Epithelial cell of prostate (primary cell): ENCODE data around the gene MICAL2.

Experiments
- DNase-seq: peaks from one replicate; pipeline ENCODE4 v3.0.0-alpha.2; 2011; ENCODE audit warnings: low read depth, low spot score
- H3K27ac ChIP-seq: fragments of 450-650 bp; 2 replicates; pipeline ENCODE4 v1.5.1; 2017; ENCODE audit warnings: mild to moderate bottlenecking

Gene MICAL2

GRCh38 chr11:12288212-12288930, 178.0 kb downstream of the MICAL2 start:
- peak overlapping the region; percentile 90 for H3K27ac ChIP-seq
- peak; percentile 41 for DNase-seq

GRCh38 chr11:12288931-12289666, 178.7 kb downstream of the MICAL2 start:
- no peak overlapping the region for H3K27ac ChIP-seq
- DNase-seq = no peak

GRCh38 chr11:12289667-12290476, 179.5 kb downstream of the MICAL2 start:
- no peak for DNase-seq
- H3K27ac ChIP-seq = no peak overlapping the region

- DNase-seq = no peak
- H3K27ac ChIP-seq = no peak overlapping the region
Observed at GRCh38 chr11:12290477-12290922, 180.1 kb downstream of the MICAL2 start.

- no peak for DNase-seq
- no peak overlapping the region for H3K27ac ChIP-seq
Observed at GRCh38 chr11:12291313-12291712, 180.9 kb downstream of the MICAL2 start.

- H3K27ac ChIP-seq = no peak overlapping the region
- DNase-seq = no peak
Observed at GRCh38 chr11:12291766-12292165, 181.4 kb downstream of the MICAL2 start.

GRCh38 chr11:12292766-12293165, 182.4 kb downstream of the MICAL2 start:
- no peak for DNase-seq

GRCh38 chr11:12293486-12293885, 183.1 kb downstream of the MICAL2 start:
- no peak for DNase-seq
- H3K27ac ChIP-seq = no peak overlapping the region

More at GRCh38 chr11:12292766-12293165, 182.4 kb downstream of the MICAL2 start:
- no peak overlapping the region for H3K27ac ChIP-seq

GRCh38 chr11:12294613-12295012, 184.2 kb downstream of the MICAL2 start:
- no peak for DNase-seq
- no peak overlapping the region for H3K27ac ChIP-seq

- H3K27ac ChIP-seq = no peak overlapping the region
- DNase-seq = no peak
Observed at GRCh38 chr11:12295943-12296342, 185.6 kb downstream of the MICAL2 start.

- no peak for DNase-seq
- H3K27ac ChIP-seq = no peak overlapping the region
Observed at GRCh38 chr11:12298610-12299009, 188.2 kb downstream of the MICAL2 start.

- no peak overlapping the region for H3K27ac ChIP-seq
- no peak for DNase-seq
Observed at GRCh38 chr11:12301379-12301778, 191.0 kb downstream of the MICAL2 start.

- H3K27ac ChIP-seq = no peak overlapping the region
- DNase-seq = no peak
Observed at GRCh38 chr11:12303421-12304149, 193.2 kb downstream of the MICAL2 start.

GRCh38 chr11:12306830-12307229, 196.4 kb downstream of the MICAL2 start:
- no peak overlapping the region for H3K27ac ChIP-seq
- DNase-seq = no peak

- DNase-seq = no peak
- no peak overlapping the region for H3K27ac ChIP-seq
Observed at GRCh38 chr11:12312132-12312531, 201.7 kb downstream of the MICAL2 start.
